Activated CD4-positive, alpha-beta T cell treated with anti-CD3 and anti-CD28 coated beads for 24 hours (primary cell): ENCODE data around the gene FAM114A2.
A peak's percentile ranks its signal among the peaks of the same experiment; 100 is the strongest.
"Not testable (repeated sequence)": the region's sequence is repeated elsewhere in the genome, so short reads cannot be mapped to it uniquely, and the experiment has no call there.

Experiments
- DNase-seq, 2 donors: peaks; one replicate each; pipeline ENCODE4 v3.0.0-alpha.2; 2020; ENCODE audit warnings: low read depth in 2 of 2

The FAM114A2 gene

DNA sequence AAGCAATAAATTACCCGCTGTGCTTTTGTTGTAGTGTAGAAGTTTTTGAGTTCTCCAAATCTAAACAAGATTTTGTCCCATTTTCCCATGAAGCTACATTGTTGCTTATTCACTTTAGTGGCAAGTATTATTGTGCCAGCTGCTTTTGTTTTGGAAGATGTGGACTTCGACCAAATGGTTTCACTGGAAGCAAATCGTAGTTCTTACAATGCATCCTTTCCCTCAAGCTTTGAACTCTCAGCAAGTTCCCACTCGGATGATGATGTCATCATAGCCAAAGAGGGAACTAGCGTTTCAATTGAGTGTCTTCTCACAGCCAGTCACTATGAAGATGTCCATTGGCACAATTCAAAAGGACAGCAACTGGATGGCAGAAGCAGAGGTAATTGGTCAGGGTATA lies 10.9 kb upstream of the FAM114A2 start:
- no peak for DNase-seq

DNA sequence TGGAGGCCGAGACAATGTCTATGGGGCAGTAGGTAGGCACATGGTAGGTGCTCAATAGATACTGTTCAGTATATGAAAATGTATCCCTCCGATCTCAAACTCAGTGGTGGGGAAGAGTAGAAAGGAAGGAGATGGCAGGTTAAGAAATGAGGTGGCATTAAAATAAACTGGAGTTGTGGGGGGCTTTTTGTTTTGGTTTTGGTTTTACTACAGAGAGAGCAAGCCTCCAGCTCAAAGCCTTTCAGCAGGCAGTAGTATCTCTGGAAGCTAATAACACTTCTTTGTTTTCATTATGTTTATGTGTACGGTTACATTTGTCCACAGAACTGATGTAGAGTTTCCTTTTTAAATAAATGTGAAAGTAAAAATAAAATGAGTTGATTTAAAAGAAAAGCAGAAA lies 8.6 kb upstream of the FAM114A2 start:
- no peak for DNase-seq

DNA sequence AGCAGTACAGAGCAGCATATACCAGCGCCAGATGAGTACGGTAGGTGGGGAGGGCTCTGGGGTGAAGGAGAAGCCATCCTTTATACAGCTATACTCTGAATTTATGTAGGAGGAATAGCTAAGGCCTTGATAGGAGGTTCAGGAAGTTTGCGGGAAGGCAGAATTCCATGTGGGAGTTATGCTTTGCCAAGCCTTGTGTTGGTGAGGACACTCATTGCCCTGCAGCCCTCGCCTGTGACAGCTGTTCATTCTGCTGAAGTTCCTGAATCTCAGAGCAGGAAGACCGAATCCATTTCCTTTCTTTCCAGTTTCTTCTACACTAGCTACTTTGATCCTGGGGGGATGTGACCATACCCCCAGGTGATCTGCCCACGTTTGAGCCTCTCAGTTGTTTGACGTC lies 7.8 kb upstream of the FAM114A2 start:
- DNase-seq = no peak

DNA sequence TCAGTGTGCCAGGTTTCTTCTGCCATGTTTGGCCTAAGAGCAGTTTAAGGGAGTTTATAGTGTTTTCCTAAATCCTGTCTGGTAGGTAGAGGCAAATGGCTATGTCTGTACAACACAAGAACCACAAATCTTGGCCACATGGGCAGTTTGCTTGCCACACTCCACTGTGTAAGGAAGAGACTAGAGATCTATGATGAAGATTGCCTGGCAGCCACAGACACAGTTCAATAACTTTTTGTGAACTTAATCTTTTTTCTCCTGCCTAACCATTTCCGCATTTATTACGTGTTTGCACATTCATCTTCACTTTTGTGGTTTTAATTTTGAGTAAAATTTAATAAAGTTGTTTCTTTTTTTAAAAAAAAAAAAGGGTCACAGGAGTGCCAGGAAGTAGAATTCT lies 5.9 kb upstream of the FAM114A2 start:
- no peak for DNase-seq

DNA sequence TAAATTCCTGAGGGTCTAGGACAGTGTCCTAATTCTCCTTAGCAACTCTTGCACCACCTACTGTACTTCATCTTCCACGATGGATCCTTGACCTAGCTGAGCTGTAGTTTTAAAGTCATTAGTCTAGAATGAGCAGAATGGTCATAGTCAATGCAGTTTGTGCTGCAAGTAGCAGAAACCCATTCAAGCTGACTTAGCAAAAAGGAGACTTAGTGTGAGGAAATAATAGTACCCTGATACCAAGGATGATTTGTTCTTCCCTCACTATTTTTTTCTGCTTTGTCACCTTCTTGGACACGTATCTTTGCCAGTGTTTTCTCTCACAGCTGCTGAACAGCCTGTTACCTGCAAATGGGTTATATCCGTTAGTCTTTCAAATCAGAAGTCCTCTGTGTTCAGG lies 5.4 kb upstream of the FAM114A2 start:
- DNase-seq = no peak

GRCh38 chr5:154042766-154043165 lies 4.1 kb upstream of the FAM114A2 start:
- DNase-seq = no peak

DNA sequence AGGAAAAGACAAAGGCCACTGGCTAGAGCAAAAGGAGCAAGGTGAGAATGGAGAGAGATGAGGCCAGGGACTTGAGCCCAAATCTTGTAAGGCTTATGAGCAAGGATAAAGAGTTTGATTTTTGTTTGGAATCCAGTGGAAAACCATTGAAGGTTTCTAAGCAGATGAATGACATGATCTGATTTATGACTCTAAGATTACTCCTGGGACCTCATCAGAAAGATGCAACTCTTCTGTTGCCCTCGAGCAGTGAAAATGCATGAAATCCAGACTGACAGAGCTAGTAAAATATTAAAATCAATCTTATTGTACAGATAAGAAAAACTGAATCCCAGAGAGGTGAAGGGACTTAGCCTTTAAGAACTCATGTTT lies 734 bp upstream of the FAM114A2 start:
- no peak for DNase-seq

DNA sequence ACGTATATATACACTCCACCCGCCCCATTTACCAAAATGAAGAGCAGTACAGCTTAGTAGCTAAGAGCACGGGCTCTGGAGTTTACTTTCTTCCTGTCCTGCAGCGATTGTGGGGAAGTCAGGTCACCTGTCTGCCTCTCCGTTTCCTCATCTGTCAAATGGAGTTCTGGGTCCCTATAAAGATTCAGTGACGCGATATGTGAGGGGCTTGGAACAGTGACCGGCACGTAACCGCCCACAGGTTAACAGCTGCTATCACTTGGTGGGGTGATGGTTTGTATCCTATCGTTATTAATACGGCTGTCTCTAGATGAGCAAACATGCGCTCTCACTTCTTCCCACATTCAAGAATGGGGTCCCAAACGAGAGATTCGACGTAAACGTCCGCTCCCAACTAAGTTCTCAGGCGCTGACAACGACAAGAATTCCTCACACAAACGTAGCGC lies 426 bp downstream of the FAM114A2 start:
- DNase-seq = peak in 1 of 2 donors; percentile 5

DNA sequence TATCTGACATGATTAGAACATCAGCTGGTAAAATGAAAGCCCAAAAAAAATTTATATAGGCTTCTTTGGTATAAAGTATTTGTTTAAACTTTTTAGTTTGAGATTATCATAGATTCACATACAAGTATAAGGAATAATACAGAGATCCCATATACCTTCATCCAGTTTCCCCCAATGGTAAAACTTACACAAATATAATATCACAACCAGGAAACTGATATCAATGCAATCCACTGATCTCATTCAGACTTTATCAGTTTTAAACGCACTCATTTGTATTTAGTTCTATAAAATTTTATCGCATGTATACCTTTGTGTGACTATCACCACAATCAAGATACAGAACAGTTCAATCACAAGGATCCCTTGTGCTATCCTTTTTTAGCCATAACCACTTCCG lies 3.8 kb downstream of the FAM114A2 start:
- DNase-seq = no peak

- DNase-seq = no peak
Measured at GRCh38 chr5:154031937-154032489, 6.7 kb downstream of the FAM114A2 start.

GRCh38 chr5:154025951-154026350 lies 12.8 kb downstream of the FAM114A2 start:
- DNase-seq = no peak

DNA sequence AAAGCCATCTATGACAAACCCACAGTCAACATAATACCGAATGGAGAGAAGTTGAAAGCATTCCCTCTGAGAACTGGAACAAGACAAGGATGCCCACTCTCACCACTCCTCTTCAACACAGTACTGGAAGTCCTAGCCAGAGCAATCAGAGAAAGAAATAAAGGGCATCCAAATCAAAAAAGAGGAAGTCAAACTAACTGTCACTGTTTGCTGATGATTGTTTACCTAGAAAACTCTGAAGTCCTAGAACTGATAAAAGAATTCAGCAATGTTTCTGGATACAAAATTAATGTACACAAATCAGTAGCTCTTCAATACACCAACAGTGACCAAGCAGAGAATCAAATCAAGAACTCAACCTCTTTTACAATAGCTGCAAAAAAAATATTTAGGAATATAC lies 19.8 kb downstream of the FAM114A2 start:
- not testable (repeated sequence) for DNase-seq

- no peak for DNase-seq
Measured at GRCh38 chr5:154015071-154015693, 23.5 kb downstream of the FAM114A2 start.

DNA sequence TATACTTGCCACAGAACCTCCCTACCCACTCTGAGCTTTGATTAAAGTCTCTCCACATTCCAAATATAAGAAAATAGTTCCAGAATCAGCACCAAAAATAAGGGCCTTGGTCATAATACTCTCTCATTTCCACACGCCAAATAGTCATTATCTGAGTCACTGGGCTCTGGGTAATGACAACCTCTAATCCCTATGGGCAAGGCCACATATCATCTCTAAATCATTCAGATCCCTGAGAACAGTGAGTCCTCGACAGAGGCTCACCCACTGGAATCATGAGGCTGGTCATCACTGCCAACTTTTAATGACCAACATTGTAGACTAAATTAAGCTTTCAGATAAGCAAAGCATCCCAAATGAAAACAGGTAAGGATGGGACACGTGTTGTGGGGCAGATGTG lies 28.1 kb downstream of the FAM114A2 start:
- DNase-seq = no peak

- no peak for DNase-seq
Measured at GRCh38 chr5:154005648-154006047, 33.1 kb downstream of the FAM114A2 start.

DNA sequence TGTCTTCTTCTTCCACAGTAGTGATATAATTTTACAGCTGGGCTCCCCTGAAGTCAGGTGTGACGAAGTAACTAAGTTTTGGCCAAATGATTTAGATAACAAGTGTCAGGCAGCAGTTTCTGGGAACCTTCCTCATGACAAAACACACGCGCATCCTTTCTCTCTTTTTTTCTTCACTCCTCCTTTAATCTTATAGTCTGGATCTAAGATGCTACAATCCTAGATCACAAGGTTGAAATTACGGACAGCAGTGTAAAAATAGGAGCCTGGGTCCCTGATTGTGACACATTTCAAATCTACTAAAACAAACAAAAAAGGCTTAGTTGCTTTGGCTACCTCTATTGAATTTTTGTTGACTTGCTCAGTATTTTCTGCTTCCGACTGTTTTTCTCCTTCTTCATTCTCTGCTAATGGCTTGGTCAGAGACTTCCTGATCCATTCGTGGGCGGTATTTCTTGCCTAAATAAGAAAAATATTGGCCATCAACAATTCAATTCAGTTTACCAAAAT lies 36.1 kb downstream of the FAM114A2 start:
- no peak for DNase-seq

- no peak for DNase-seq
Measured at GRCh38 chr5:154002093-154002492, 36.6 kb downstream of the FAM114A2 start.

DNA sequence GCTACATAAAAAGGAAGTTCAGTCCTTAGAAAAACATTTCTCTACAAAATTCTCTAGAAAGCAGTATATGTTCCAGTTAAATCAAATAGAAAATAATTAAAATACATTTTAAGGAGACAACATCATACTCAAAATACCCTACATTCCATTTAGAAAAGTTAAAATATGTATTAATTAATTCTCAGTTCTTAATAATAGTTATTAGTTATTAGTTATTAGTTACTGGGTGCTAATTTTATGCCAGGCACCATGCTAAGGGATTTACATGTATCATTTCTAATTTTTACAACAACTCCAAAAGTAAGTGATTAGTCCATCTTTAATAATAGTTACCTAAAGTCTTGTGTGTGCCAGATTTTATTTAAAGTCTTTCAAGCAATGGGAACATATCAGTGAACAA lies 38.0 kb downstream of the FAM114A2 start:
- DNase-seq = no peak

DNA sequence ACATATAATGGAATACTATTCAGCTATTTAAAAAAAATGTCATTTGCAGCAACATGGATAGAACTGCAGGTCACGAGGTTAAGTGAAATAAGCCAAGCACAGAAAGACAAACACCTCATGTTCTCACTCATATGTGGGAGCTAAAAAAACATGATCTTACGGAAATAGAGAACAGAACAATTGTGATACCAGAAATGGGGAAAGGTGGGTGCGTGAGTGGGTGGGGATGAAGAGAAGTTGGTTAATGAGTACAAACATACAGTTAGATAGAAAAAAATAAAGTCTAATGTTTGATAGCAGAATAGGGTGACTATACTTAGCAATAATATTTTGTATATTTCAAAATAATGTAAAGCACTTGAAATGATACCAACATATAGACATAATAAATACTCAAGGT lies 38.7 kb downstream of the FAM114A2 start:
- DNase-seq = no peak

- DNase-seq = no peak
Measured at GRCh38 chr5:153998768-153999167, 39.9 kb downstream of the FAM114A2 start.

GRCh38 chr5:153998010-153998409 lies 40.7 kb downstream of the FAM114A2 start:
- no peak for DNase-seq

- no peak for DNase-seq
Measured at GRCh38 chr5:153991168-153991567, 47.5 kb downstream of the FAM114A2 start.

DNA sequence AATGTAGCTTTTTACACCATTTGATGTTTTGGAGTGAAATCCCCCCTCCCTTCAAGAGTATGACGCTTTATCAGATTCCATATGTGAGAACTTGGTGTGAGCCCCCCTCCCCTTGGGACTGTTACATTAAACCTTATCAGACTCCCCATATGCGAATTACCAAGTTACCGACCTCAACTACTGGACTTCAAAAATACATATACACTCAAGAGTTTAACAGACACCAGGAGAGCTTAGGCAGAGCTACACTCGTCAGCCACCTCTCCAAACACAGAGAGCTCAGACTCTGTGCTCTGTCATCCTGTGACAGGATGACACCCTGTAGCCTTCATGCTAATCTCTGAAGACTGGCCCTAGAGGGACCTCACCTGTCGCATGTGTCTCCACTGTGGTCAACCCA lies 50.2 kb downstream of the FAM114A2 start:
- DNase-seq = no peak

DNA sequence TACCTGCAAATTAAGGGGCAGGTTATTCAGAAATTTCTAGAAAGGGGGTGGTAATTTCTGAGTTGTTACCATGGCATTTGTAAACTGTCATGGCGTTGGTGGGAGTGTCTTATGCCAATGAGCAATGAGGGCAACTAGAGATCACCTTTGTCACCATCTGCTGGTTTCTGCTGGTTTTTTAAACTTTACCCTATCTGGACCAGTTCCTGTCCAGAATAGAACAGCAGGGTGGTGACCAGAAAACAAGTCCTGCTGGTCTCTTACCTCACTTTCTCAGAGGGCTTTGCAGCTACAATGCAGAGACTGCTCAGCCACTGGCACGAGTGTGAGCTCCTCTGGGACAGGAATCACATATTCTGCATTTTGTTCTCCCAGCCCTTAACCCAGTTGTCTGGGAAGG lies 51.4 kb downstream of the FAM114A2 start:
- no peak for DNase-seq
